IMR-90 (cell line): ENCODE measurements around the gene VSIR. TPM values are rescaled to one million over a fixed set of nuclear protein-coding genes. Genes with fewer than 3 reads are reported as not detected.

Source experiments
- ATAC-seq: fragments of 200-7000 bp; cut with Tn5 transposase; 2 replicates; pipeline ENCODE4 v1.9.1; 2020; ENCODE audit warnings: low read depth, mild to moderate bottlenecking, moderate library complexity
- BruUV-seq: library from RNA; stranded (reverse); fragments of 400-500 nt; replicated peaks from 2 replicates; lab custom pipeline; 2021; lab: Mats Ljungman, UMichigan
- CTCF ChIA-PET: fragments of 300-600 bp; formaldehyde crosslinking; extraction: SDS; loops from one replicate; lab custom pipeline; 2021; ENCODE audit warnings: antibody characterized with exemption; lab: Yijun Ruan, JAX
- POLR2A ChIA-PET: fragments of 300-600 bp; sonication (Branson Sonifier 250); formaldehyde crosslinking; loops from one replicate; lab custom pipeline; 2022; ENCODE audit warnings: antibody characterized with exemption; ENCODE audit not compliant: unreplicated experiment; lab: Charles Lee
- DNase-seq: peaks from one replicate; pipeline ENCODE4 v3.0.0; 2013
- H2AFZ ChIP-seq: replicated peaks from 2 replicates; pipeline ENCODE3; 2013; ENCODE audit warnings: low read length, mild to moderate bottlenecking; ENCODE audit not compliant: poor library complexity
- H2AK5ac ChIP-seq: 2 replicates; pipeline ENCODE4 v1.6.1; 2013; ENCODE audit warnings: low read depth, low read length, inconsistent platforms
- H2AK9ac ChIP-seq: replicated peaks from 2 replicates; pipeline ENCODE3; 2013; ENCODE audit warnings: mild to moderate bottlenecking, low read depth, low read length, moderate library complexity; ENCODE audit not compliant: poor library complexity
- H2BK120ac ChIP-seq: 2 replicates; pipeline ENCODE4 v1.6.1; 2013; ENCODE audit warnings: low read depth, low read length, inconsistent platforms
- H2BK15ac ChIP-seq: 3 replicates; pipeline ENCODE4 v1.6.1; 2013; ENCODE audit warnings: low read depth, low read length, inconsistent platforms
- H2BK20ac ChIP-seq: 2 replicates; pipeline ENCODE4 v1.6.1; 2013; ENCODE audit warnings: low read depth, mild to moderate bottlenecking, inconsistent platforms, low read length, moderate library complexity
- H2BK5ac ChIP-seq: 2 replicates; pipeline ENCODE4 v1.6.1; 2013; ENCODE audit warnings: mild to moderate bottlenecking, low read depth, low read length, inconsistent platforms; ENCODE audit not compliant: poor library complexity, severe bottlenecking
- H3K14ac ChIP-seq: replicated peaks from 2 replicates; pipeline ENCODE4 v1.6.1; 2013; ENCODE audit warnings: low read depth, low read length, inconsistent platforms
- H3K18ac ChIP-seq: 2 replicates; pipeline ENCODE4 v1.6.1; 2013; ENCODE audit warnings: low read depth, low read length, control low read depth
- H3K23ac ChIP-seq: 2 replicates; pipeline ENCODE4 v1.6.1; 2013; ENCODE audit warnings: low read depth, low read length, inconsistent platforms
- H3K27ac ChIP-seq: 2 replicates; pipeline ENCODE4 v1.5.1; 2013; ENCODE audit warnings: mild to moderate bottlenecking, control low read depth, low read length; ENCODE audit not compliant: insufficient read depth
- H3K27me3 ChIP-seq: 2 replicates; pipeline ENCODE4 v1.6.1; 2013; ENCODE audit warnings: low read length; ENCODE audit not compliant: control insufficient read depth, insufficient read depth
- H3K36me3 ChIP-seq: 2 replicates; pipeline ENCODE4 v1.6.1; 2013; ENCODE audit warnings: low read length, mixed read lengths; ENCODE audit not compliant: control insufficient read depth, insufficient read depth
- H3K4ac ChIP-seq: 2 replicates; pipeline ENCODE4 v1.6.1; 2013; ENCODE audit warnings: low read depth, low read length, inconsistent platforms
- H3K4me1 ChIP-seq: 2 replicates; pipeline ENCODE4 v1.6.1; 2013; ENCODE audit warnings: low read length, mixed read lengths; ENCODE audit not compliant: control insufficient read depth, insufficient read depth
- H3K4me2 ChIP-seq: 2 replicates; pipeline ENCODE4 v1.6.1; 2013; ENCODE audit warnings: low read depth, mild to moderate bottlenecking, control low read depth, low read length, moderate library complexity
- H3K4me3 ChIP-seq: 2 replicates; pipeline ENCODE4 v1.5.1; 2013; ENCODE audit warnings: low read depth, mild to moderate bottlenecking, control low read depth, low read length, moderate library complexity; ENCODE audit not compliant: insufficient read depth
- H3K56ac ChIP-seq: 2 replicates; pipeline ENCODE4 v1.6.1; 2013; ENCODE audit warnings: low read length, inconsistent platforms; ENCODE audit not compliant: insufficient read depth; ENCODE audit errors: extremely low read depth
- H3K79me1 ChIP-seq, 2 experiments: 2 replicates each; pipeline ENCODE4 v1.6.1; 2013; ENCODE audit warnings: low read length in 2 of 2, inconsistent platforms in 1 of 2, low read depth in 1 of 2
- H3K9ac ChIP-seq: 2 replicates; pipeline ENCODE4 v1.6.1; 2013; ENCODE audit warnings: low read depth, low read length, control low read depth
- H3K9me1 ChIP-seq: 2 replicates; pipeline ENCODE4 v1.6.1; 2013; ENCODE audit warnings: low read length, inconsistent platforms; ENCODE audit not compliant: insufficient read depth
- H3K9me3 ChIP-seq: 2 replicates; pipeline ENCODE4 v1.6.1; 2013; ENCODE audit warnings: low read length; ENCODE audit not compliant: control insufficient read depth, insufficient read depth
- H4K20me1 ChIP-seq: 2 replicates; pipeline ENCODE4 v1.6.1; 2013; ENCODE audit warnings: low read length, inconsistent platforms; ENCODE audit not compliant: insufficient read depth
- H4K5ac ChIP-seq: 2 replicates; pipeline ENCODE4 v1.6.1; 2013; ENCODE audit warnings: mild to moderate bottlenecking, low read depth, low read length, control low read depth
- H4K8ac ChIP-seq, 2 experiments: 2 replicates each; pipeline ENCODE4 v1.6.1; 2013; ENCODE audit warnings: low read depth in 2 of 2, low read length in 2 of 2, control low read depth in 1 of 2, inconsistent platforms in 1 of 2
- H4K91ac ChIP-seq: 2 replicates; pipeline ENCODE4 v1.6.1; 2013; ENCODE audit warnings: low read depth, low read length, inconsistent platforms; ENCODE audit not compliant: insufficient read depth
- BHLHE40 ChIP-seq: fragments of 150-350 bp; IDR thresholded peaks from 2 replicates; pipeline ENCODE4 v1.6.1; 2016; ENCODE audit warnings: mild to moderate bottlenecking, low read depth, low read length
- CEBPB ChIP-seq: IDR thresholded peaks from 2 replicates; pipeline ENCODE4 v1.6.1; 2012; ENCODE audit warnings: low read depth, low read length, improper control_type of control experiment
- CHD1 ChIP-seq: IDR thresholded peaks from 2 replicates; pipeline ENCODE4 v1.6.1; 2012; ENCODE audit warnings: low read depth, low read length, improper control_type of control experiment
- CTCF ChIP-seq: conservative IDR thresholded peaks from 2 replicates; pipeline ENCODE4 v1.5.1; 2012; ENCODE audit warnings: mild to moderate bottlenecking, low read depth, low read length, improper control_type of control experiment
- ELK1 ChIP-seq: fragments of 150-350 bp; IDR thresholded peaks from 2 replicates; pipeline ENCODE4 v1.6.1; 2016; ENCODE audit warnings: low read depth, mild to moderate bottlenecking, low read length, moderate library complexity, borderline replicate concordance
- FOS ChIP-seq: fragments of 150-350 bp; IDR thresholded peaks from 2 replicates; pipeline ENCODE4 v1.6.1; 2016; ENCODE audit warnings: low read depth, low read length
- MAFK ChIP-seq: IDR thresholded peaks from 2 replicates; pipeline ENCODE4 v1.6.1; 2012; ENCODE audit warnings: low read depth, low read length, improper control_type of control experiment
- MAZ ChIP-seq: IDR thresholded peaks from 2 replicates; pipeline ENCODE4 v1.6.1; 2012; ENCODE audit warnings: low read depth, mild to moderate bottlenecking, low read length, improper control_type of control experiment, moderate library complexity, borderline replicate concordance
- MXI1 ChIP-seq: IDR thresholded peaks from 2 replicates; pipeline ENCODE4 v1.6.1; 2012; ENCODE audit warnings: low read depth, mild to moderate bottlenecking, low read length, moderate library complexity, borderline replicate concordance
- NFE2L2 ChIP-seq: fragments of 150-350 bp; IDR thresholded peaks from 2 replicates; pipeline ENCODE4 v1.6.1; 2016; ENCODE audit warnings: low read depth, mild to moderate bottlenecking, low read length
- POLR2A ChIP-seq: IDR thresholded peaks from 2 replicates; pipeline ENCODE4 v1.6.1; 2012; ENCODE audit warnings: mild to moderate bottlenecking, low read depth, low read length
- RAD21 ChIP-seq: IDR thresholded peaks from 2 replicates; pipeline ENCODE4 v1.6.1; 2012; ENCODE audit warnings: low read length, improper control_type of control experiment
- RCOR1 ChIP-seq: IDR thresholded peaks from 2 replicates; pipeline ENCODE4 v1.6.1; 2012; ENCODE audit warnings: mild to moderate bottlenecking, low read length, improper control_type of control experiment; ENCODE audit not compliant: insufficient replicate concordance
- SMC3 ChIP-seq: fragments of 150-350 bp; IDR thresholded peaks from 2 replicates; pipeline ENCODE4 v1.6.1; 2016; ENCODE audit warnings: low read depth, mild to moderate bottlenecking, antibody characterized with exemption, low read length, moderate library complexity
- USF2 ChIP-seq: fragments of 150-350 bp; IDR thresholded peaks from 2 replicates; pipeline ENCODE4 v1.6.1; 2017; ENCODE audit warnings: mild to moderate bottlenecking, antibody characterized with exemption, low read length, low read depth
- WGBS, 2 experiments: methylation state at CpG; one replicate each; pipeline versions ENCODE4 v1.1.5 to v1.1.7; 2013; ENCODE audit warnings: missing lambda C conversion rate in 2 of 2; ENCODE audit not compliant: insufficient read length in 1 of 2; ENCODE audit errors: extremely low coverage in 2 of 2; 5-methylcytosine and 5-hydroxymethylcytosine counted together
- dilution Hi-C: fragments of 300-500 bp; cut with HindIII; formaldehyde crosslinking; loops from one replicate; pipeline ENCODE4 v1.14.3; 2018; ENCODE audit warnings: low sequenced_read_pairs; ENCODE audit not compliant: unreplicated experiment
- in situ Hi-C: fragments of 300-500 bp; cut with MboI; formaldehyde crosslinking; loops from 3 replicates; pipeline ENCODE4 v1.14.3; 2019; ENCODE audit warnings: low sequenced_read_pairs, inconsistent platforms, mixed read lengths
- intact Hi-C: fragments of 100-400 bp; cut with micrococcal nuclease; formaldehyde crosslinking; loops from 2 replicates; pipeline ENCODE4 v1.10.0; 2022
- polyA plus RNA-seq, 3 experiments: library from polyadenylated mRNA; depleted of rRNA; stranded (reverse); fragments of >200 nt; gene quantifications; 2 replicates each; pipeline ENCODE4 v1.2.3, GENCODE V29; 2012; ENCODE audit warnings: low replicate concordance in 1 of 3
- total RNA-seq: library from RNA; depleted of rRNA; stranded (reverse); fragments of >200 nt; gene quantifications from 2 replicates; pipeline ENCODE4 v1.2.3, GENCODE V29; 2012

The VSIR gene
- total and polyA plus RNA-seq, 2 of the 4 experiments (the other 2 are of a cell fraction) = 5.0 to 23.8 TPM

- no peak overlapping the region for H2BK20ac ChIP-seq
- H3K36me3 ChIP-seq = no peaks in the 10 kb centered on the region
- no peak overlapping the region for H3K4me3 ChIP-seq
- 87% methylated on average over 6 of the region's 12 CpGs; no CpG with 5 or more reads in 1 of the 2 experiments for WGBS, 2 experiments
- no peak overlapping the region for H3K27ac ChIP-seq
- peaks cover 2% of the 10 kb centered on the region; the same call in 1 of the 2 replicates for H3K4me1 ChIP-seq
- peaks cover 25% of the 10 kb centered on the region for H3K27me3 ChIP-seq
- dilution Hi-C loops = no loop called here
- H2BK120ac ChIP-seq = no peak overlapping the region
- H4K20me1 ChIP-seq = no peaks in the 10 kb centered on the region; the same call in 1 of the 2 replicates
- no peak overlapping the region for H2BK15ac ChIP-seq
- no peak overlapping the region for H3K9ac ChIP-seq
- H4K8ac ChIP-seq = no peak overlapping the region
- H3K4ac ChIP-seq = no peak overlapping the region
- H4K5ac ChIP-seq = no peak overlapping the region
- no peaks in the 10 kb centered on the region for H3K79me1 ChIP-seq
- no peak overlapping the region for H3K23ac ChIP-seq
- H2AK5ac ChIP-seq = no peak overlapping the region
- no peak overlapping the region for H3K4me2 ChIP-seq
- no peak overlapping the region for H2BK5ac ChIP-seq
- no TSS peak for BruUV-seq
- DNase-seq (no peak), ATAC-seq (no peak)
- H3K18ac ChIP-seq = no peak overlapping the region
- ChIA-PET CTCF (interaction anchor here (0.5 kb wide), 1 partner anchor 96 kb away, joined by 3 read pairs; no protein-coding TSS in a partner anchor), POLR2A (no interaction called here)
- in situ Hi-C loops = no loop called here
- H3K9me3 ChIP-seq = no peaks in the 10 kb centered on the region; the same call in 1 of the 2 replicates
- no peak overlapping the region for H2AK9ac ChIP-seq
- no peaks in the 10 kb centered on the region for H3K9me1 ChIP-seq
- H3K56ac ChIP-seq = no peak overlapping the region
- no peak overlapping the region for H4K91ac ChIP-seq
- H3K14ac ChIP-seq = no peak overlapping the region
- no peak overlapping the region for H2AFZ ChIP-seq
- intact Hi-C loops = no loop called here
- no peak for TF ChIP-seq RAD21
- no peak for TF ChIP-seq RCOR1
- no peak for TF ChIP-seq CTCF
- no peak for TF ChIP-seq SMC3
- no peak for TF ChIP-seq FOS
- no peak for TF ChIP-seq POLR2A
- TF ChIP-seq CEBPB = no peak
- no peak for TF ChIP-seq MAZ
- no peak for TF ChIP-seq BHLHE40
- no peak for TF ChIP-seq MAFK
- no peak for TF ChIP-seq USF2
- TF ChIP-seq ELK1 = no peak
- no peak for TF ChIP-seq MXI1
- no peak for TF ChIP-seq CHD1
- TF ChIP-seq NFE2L2 = no peak
Measured at GRCh38 chr10:71737001-71737833, 36.1 kb downstream of the VSIR start.
